Mucosa of stomach (tissue), 1 donor: Measurements from ENCODE around the gene ENO2.
A peak's percentile ranks its signal among the peaks of the same experiment; 100 is the strongest.

ENCODE experiments used
- H3K27me3 ChIP-seq: one replicate; pipeline ENCODE4 v1.7.0; 2013; ENCODE audit warnings: mild to moderate bottlenecking, low read length; ENCODE audit not compliant: control insufficient read depth, insufficient read depth
- H3K36me3 ChIP-seq: one replicate; pipeline ENCODE4 v1.7.0; 2013; ENCODE audit warnings: low read length; ENCODE audit not compliant: control insufficient read depth, insufficient read depth
- H3K4me1 ChIP-seq: one replicate; pipeline ENCODE4 v1.7.0; 2013; ENCODE audit warnings: mild to moderate bottlenecking, low read length; ENCODE audit not compliant: control insufficient read depth, insufficient read depth
- H3K4me3 ChIP-seq: one replicate; pipeline ENCODE4 v1.7.0; 2013; ENCODE audit warnings: low read length
- H3K9ac ChIP-seq: one replicate; pipeline ENCODE4 v1.7.0; 2013; ENCODE audit warnings: mild to moderate bottlenecking, low read length, moderate library complexity
- H3K9me3 ChIP-seq: one replicate; pipeline ENCODE4 v1.7.0; 2013; ENCODE audit warnings: mild to moderate bottlenecking, low read length, moderate library complexity; ENCODE audit not compliant: control insufficient read depth
- donor health status: Pancreatic carcinoma.

ENO2 gene

DNA sequence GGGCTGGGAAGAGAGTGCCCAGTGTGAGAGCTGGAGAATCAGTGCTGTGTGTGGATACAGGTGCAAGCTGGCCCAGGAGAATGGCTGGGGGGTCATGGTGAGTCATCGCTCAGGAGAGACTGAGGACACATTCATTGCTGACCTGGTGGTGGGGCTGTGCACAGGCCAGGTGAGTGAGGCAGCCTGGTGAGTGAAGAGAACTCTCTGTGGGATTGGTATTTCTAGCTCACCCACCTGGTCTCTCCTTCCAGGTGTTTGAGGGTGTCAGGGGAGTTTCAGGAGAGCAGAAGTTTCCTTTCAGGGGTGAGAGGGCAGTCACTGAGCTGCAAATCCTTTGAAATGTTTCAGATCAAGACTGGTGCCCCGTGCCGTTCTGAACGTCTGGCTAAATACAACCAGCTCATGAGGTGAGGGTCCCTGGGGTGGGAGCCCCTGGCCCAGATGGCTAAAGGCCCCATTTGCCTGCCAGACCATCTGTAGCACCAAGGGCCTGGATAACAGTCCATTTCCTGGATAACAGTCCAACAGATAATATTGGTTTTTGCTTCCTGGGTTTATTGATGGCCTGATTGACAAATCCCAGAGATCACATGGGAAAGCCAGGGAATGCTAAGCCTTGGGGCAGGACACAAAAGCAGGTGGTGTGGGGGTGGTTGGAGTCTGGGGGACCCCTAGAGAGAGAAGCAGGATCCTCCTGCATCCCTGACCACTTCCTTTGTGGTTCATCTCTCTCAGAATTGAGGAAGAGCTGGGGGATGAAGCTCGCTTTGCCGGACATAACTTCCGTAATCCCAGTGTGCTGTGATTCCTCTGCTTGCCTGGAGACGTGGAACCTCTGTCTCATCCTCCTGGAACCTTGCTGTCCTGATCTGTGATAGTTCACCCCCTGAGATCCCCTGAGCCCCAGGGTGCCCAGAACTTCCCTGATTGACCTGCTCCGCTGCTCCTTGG, 7.9 kb downstream of the ENO2 start:
- H3K27me3 ChIP-seq = no peaks in the 10 kb centered on the region
- no peaks in the 10 kb centered on the region for H3K9me3 ChIP-seq
- no peak overlapping the region for H3K4me3 ChIP-seq
- peaks cover 31% of the 10 kb centered on the region for H3K4me1 ChIP-seq
- H3K9ac ChIP-seq = no peak overlapping the region
- no peaks in the 10 kb centered on the region for H3K36me3 ChIP-seq

DNA sequence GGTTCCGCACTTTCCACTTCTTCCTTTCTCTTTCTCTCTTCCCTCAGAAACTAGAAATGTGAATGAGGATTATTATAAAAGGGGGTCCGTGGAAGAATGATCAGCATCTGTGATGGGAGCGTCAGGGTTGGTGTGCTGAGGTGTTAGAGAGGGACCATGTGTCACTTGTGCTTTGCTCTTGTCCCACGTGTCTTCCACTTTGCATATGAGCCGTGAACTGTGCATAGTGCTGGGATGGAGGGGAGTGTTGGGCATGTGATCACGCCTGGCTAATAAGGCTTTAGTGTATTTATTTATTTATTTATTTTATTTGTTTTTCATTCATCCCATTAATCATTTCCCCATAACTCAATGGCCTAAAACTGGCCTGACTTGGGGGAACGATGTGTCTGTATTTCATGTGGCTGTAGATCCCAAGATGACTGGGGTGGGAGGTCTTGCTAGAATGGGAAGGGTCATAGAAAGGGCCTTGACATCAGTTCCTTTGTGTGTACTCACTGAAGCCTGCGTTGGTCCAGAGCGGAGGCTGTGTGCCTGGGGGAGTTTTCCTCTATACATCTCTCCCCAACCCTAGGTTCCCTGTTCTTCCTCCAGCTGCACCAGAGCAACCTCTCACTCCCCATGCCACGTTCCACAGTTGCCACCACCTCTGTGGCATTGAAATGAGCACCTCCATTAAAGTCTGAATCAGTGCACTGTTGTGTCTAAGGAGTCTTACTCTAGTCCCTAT, 8.8 kb downstream of the ENO2 start:
- Histone ChIP-seq H3K36me3 (no peaks in the 10 kb centered on the region), H3K27me3 (no peaks in the 10 kb centered on the region), H3K4me1 (peaks cover 32% of the 10 kb centered on the region), H3K9ac (no peak overlapping the region), H3K9me3 (no peaks in the 10 kb centered on the region), H3K4me3 (no peak overlapping the region)

- H3K36me3 ChIP-seq = no peaks in the 10 kb centered on the region
- no peak overlapping the region for H3K9ac ChIP-seq
- H3K4me3 ChIP-seq = no peak overlapping the region
- peaks cover 35% of the 10 kb centered on the region for H3K4me1 ChIP-seq
- H3K9me3 ChIP-seq = no peaks in the 10 kb centered on the region
- H3K27me3 ChIP-seq = no peaks in the 10 kb centered on the region
Observed at GRCh38 chr12:6923851-6924250, 9.5 kb downstream of the ENO2 start.

GRCh38 chr12:6925239-6925539, 10.8 kb downstream of the ENO2 start:
- Histone ChIP-seq H3K9ac (peak overlapping the region; percentile 90), H3K4me1 (peaks cover 48% of the 10 kb centered on the region), H3K9me3 (no peaks in the 10 kb centered on the region), H3K4me3 (no peak overlapping the region), H3K27me3 (no peaks in the 10 kb centered on the region), H3K36me3 (no peaks in the 10 kb centered on the region)

GRCh38 chr12:6925540-6926279, 11.3 kb downstream of the ENO2 start:
- no peaks in the 10 kb centered on the region for H3K36me3 ChIP-seq
- H3K9ac ChIP-seq = peak overlapping the region; percentile 90
- H3K9me3 ChIP-seq = no peaks in the 10 kb centered on the region
- H3K27me3 ChIP-seq = no peaks in the 10 kb centered on the region
- peaks cover 50% of the 10 kb centered on the region for H3K4me1 ChIP-seq
- peak overlapping the region; percentile 41 for H3K4me3 ChIP-seq

DNA sequence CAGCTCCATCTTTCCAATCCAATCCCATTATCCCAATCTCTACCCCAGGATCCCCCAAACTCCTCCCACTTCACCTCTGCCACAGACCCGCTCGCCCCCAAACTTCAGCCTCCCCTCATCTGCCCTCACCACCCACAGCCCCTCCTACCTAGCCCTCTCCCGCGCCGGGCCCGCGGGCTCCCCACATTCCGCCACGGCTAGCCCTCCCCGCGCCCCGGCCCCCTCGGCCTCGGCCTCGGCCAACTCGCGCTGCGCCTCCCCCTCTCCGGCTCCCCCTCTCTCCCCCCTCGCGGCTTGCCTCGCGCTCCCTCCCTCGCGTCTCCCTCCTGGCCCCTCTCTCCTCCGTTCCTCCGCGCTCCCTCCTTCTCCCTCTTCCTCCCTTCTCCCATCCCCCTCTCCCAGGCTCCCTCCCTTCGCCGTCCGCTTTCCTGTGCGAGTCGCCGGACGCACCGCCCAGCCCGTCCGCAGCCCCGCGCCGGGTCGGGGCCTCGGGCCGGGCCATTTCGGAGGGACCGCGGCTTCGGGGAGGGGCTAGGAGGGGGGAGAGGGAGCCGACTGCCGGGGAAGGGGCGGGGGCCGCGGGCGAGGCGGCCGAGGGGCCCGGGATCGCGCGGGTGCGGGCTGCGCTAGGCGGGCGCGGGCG, 13.1 kb downstream of the ENO2 start, which contains the start of gene ATN1:
TSS of gene ATN1 (plus strand) at position 581 of the 643 bp plus-strand sequence. CDS start 6,043 bp downstream, outside the sequence.
- Histone ChIP-seq H3K36me3 (no peaks in the 10 kb centered on the region), H3K9me3 (no peaks in the 10 kb centered on the region), H3K4me1 (peaks cover 53% of the 10 kb centered on the region), H3K27me3 (no peaks in the 10 kb centered on the region), H3K9ac (peak within 1 kb of the TSS; percentile 90), H3K4me3 (peak within 1 kb of the TSS; percentile 74)

GRCh38 chr12:6928022-6928702, 13.8 kb downstream of the ENO2 start:
- H3K4me3 ChIP-seq = peak overlapping the region; percentile 74
- H3K4me1 ChIP-seq = peaks cover 53% of the 10 kb centered on the region
- no peaks in the 10 kb centered on the region for H3K36me3 ChIP-seq
- no peaks in the 10 kb centered on the region for H3K9me3 ChIP-seq
- no peaks in the 10 kb centered on the region for H3K27me3 ChIP-seq
- peak overlapping the region; percentile 85 for H3K9ac ChIP-seq

DNA sequence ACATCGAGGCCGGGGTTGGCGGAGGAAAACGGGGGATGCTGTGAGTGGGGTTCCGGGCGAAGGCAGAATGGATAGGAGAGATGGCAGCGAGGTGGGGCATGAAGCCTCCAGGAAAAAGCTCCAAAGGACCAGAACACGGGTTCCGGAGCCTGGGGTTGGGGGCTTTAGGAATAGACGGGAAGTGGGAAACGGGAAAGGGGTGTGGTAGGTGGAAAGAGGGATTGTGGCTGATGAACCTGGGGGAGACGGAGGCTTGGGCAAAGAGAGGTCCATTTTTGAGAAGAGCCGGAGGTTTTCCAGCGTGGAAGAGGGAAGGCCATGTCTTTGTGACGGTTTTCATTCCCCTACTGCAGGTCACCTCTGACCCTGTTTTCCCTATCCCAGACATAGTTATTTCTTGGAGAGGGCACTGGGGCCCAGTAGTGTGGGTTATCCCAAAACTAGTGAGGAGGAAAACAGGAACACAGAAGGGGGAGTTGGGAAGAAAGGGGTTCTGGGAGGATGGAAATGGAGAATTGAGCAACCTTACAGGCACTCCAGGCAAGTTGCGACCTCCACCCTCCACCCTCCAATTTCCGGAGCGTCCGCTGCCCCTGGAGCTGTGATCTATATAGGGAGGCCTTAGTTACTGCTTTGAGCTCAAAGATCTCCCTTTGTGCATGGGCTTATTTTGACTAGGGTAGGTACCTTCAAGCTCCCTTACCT, 14.5 kb downstream of the ENO2 start:
- Histone ChIP-seq H3K36me3 (no peaks in the 10 kb centered on the region), H3K9ac (peak overlapping the region; percentile 85), H3K4me1 (peaks cover 60% of the 10 kb centered on the region), H3K4me3 (peak overlapping the region; percentile 74), H3K9me3 (no peaks in the 10 kb centered on the region), H3K27me3 (no peaks in the 10 kb centered on the region)

- peaks cover 57% of the 10 kb centered on the region for H3K4me1 ChIP-seq
- peak overlapping the region; percentile 85 for H3K9ac ChIP-seq
- H3K4me3 ChIP-seq = peak overlapping the region; percentile 74
- H3K9me3 ChIP-seq = no peaks in the 10 kb centered on the region
- H3K36me3 ChIP-seq = no peaks in the 10 kb centered on the region
- H3K27me3 ChIP-seq = no peaks in the 10 kb centered on the region
Observed at GRCh38 chr12:6929466-6930452, 15.4 kb downstream of the ENO2 start.

DNA sequence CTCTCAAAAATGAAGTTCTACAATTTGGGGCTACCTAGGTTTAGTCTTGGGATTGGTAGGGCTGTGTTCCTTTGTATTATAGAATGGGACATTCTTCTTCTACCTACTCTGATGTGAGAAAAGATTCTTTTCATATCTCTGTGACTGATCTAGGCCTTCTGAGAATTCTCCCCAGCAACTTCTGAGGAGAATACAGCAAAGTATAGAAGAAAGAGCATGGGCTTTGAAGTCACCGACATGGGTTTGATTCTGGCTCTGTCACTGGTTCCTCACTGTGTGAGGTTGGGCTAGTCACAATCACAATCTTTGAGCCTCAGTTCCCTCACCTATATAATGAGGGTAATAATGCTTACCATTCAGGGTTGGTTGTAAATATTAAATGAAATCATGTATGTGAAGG, 18.4 kb downstream of the ENO2 start:
- Histone ChIP-seq H3K9ac (no peak overlapping the region), H3K9me3 (no peaks in the 10 kb centered on the region), H3K4me1 (peaks cover 45% of the 10 kb centered on the region), H3K36me3 (no peaks in the 10 kb centered on the region), H3K27me3 (no peaks in the 10 kb centered on the region), H3K4me3 (no peak overlapping the region)
